WTC11 (cell line): ENCODE data around the gene ARMH1. TPM values are rescaled to one million over a fixed set of nuclear protein-coding genes. Genes with fewer than 3 reads are reported as not detected.

ENCODE experiments used
- ATAC-seq: fragments of 200-7000 bp; cut with Tn5 transposase; 2 replicates; pipeline ENCODE4 v1.10.0; 2021; ENCODE audit warnings: mild to moderate bottlenecking, moderate library complexity
- CTCF ChIA-PET: fragments of 300-600 bp; sonication (Branson Sonifier 250); formaldehyde crosslinking; loops from one replicate; lab custom pipeline; 2021; ENCODE audit warnings: antibody characterized with exemption; lab: Charles Lee
- POLR2A ChIA-PET: fragments of 350-600 bp; sonication (Branson Sonifier 250); formaldehyde crosslinking; loops from one replicate; lab custom pipeline; 2021; ENCODE audit warnings: antibody characterized with exemption; lab: Charles Lee
- DNase-seq: peaks from one replicate; pipeline ENCODE4 v3.0.0; 2021; ENCODE audit warnings: low spot score
- H3K27ac Mint-ChIP-seq: 2 replicates; pipeline ENCODE4 v1.8.0; 2021; ENCODE audit warnings: mixed read lengths
- H3K27me3 Mint-ChIP-seq: 2 replicates; pipeline ENCODE4 v1.8.0; 2021; ENCODE audit warnings: low read depth, mild to moderate bottlenecking, moderate library complexity, mixed read lengths
- H3K36me3 Mint-ChIP-seq: 2 replicates; pipeline ENCODE4 v1.8.0; 2021; ENCODE audit warnings: mixed read lengths
- H3K4me1 Mint-ChIP-seq: 2 replicates; pipeline ENCODE4 v1.8.0; 2022; ENCODE audit warnings: mixed read lengths
- H3K4me3 Mint-ChIP-seq: 2 replicates; pipeline ENCODE4 v1.8.0; 2021; ENCODE audit warnings: mild to moderate bottlenecking, moderate library complexity, mixed read lengths
- H3K9me3 Mint-ChIP-seq: 2 replicates; pipeline ENCODE4 v1.8.0; 2021; ENCODE audit warnings: mixed read lengths
- EMX1 ChIP-seq: fragments of 250-450 bp; sonication (Bioruptor Pico); IDR thresholded peaks from 2 replicates; pipeline ENCODE4 v1.8.0; 2021; ENCODE audit warnings: mild to moderate bottlenecking
- FOXJ3 ChIP-seq: sonication (generic); formaldehyde crosslinking; IDR thresholded peaks from 2 replicates; pipeline ENCODE4 v1.9.0; 2021; ENCODE audit warnings: missing genetic modification reagents, mild to moderate bottlenecking, borderline replicate concordance
- GABPB1 ChIP-seq: sonication (generic); formaldehyde crosslinking; IDR thresholded peaks from 2 replicates; pipeline ENCODE4 v1.8.1; 2023; ENCODE audit warnings: mild to moderate bottlenecking, missing genetic modification reagents
- HMGA2 ChIP-seq: fragments of 250-450 bp; sonication (Bioruptor Pico); IDR thresholded peaks from 2 replicates; pipeline ENCODE4 v1.4.0; 2021; ENCODE audit warnings: mild to moderate bottlenecking, moderate library complexity
- MXD4 ChIP-seq: fragments of 250-450 bp; sonication (Bioruptor Pico); IDR thresholded peaks from 2 replicates; pipeline ENCODE4 v1.8.0; 2021; ENCODE audit warnings: mild to moderate bottlenecking, moderate library complexity, borderline replicate concordance
- NFE2L1 ChIP-seq: sonication (generic); formaldehyde crosslinking; IDR thresholded peaks from 2 replicates; pipeline ENCODE4 v1.8.1; 2023; ENCODE audit warnings: missing genetic modification reagents
- RORB ChIP-seq: fragments of 250-450 bp; sonication (Bioruptor Pico); IDR thresholded peaks from 2 replicates; pipeline ENCODE4 v1.9.0; 2021; ENCODE audit warnings: mild to moderate bottlenecking
- SMAD4 ChIP-seq: sonication (generic); formaldehyde crosslinking; IDR thresholded peaks from 2 replicates; pipeline ENCODE4 v1.8.0; 2022; ENCODE audit warnings: mild to moderate bottlenecking, missing genetic modification reagents
- TCF7 ChIP-seq: sonication (generic); formaldehyde crosslinking; IDR thresholded peaks from 2 replicates; pipeline ENCODE4 v1.8.0; 2022; ENCODE audit warnings: mild to moderate bottlenecking, low read depth, missing genetic modification reagents, moderate library complexity
- TEAD1 ChIP-seq: sonication (generic); formaldehyde crosslinking; IDR thresholded peaks from 2 replicates; pipeline ENCODE4 v1.8.0; 2022; ENCODE audit warnings: mild to moderate bottlenecking, missing genetic modification reagents
- TP53 ChIP-seq: sonication (generic); formaldehyde crosslinking; IDR thresholded peaks from 2 replicates; pipeline ENCODE4 v1.8.1; 2023; ENCODE audit warnings: mild to moderate bottlenecking, missing genetic modification reagents
- ZNF396 ChIP-seq: fragments of 250-450 bp; sonication (Bioruptor Pico); IDR thresholded peaks from 2 replicates; pipeline ENCODE4 v1.8.0; 2021; ENCODE audit warnings: mild to moderate bottlenecking, moderate library complexity, borderline replicate concordance
- total RNA-seq: library from RNA; stranded (reverse); gene quantifications from 3 replicates; pipeline ENCODE4 v1.2.3, GENCODE V29; 2021
- TF ChIP-seq, protein P1 (sequence below): fragments of 250-450 bp; sonication (Bioruptor Pico); IDR thresholded peaks from 2 replicates; pipeline ENCODE4 v1.9.0; 2021; ENCODE audit warnings: mild to moderate bottlenecking, borderline replicate concordance
- TF ChIP-seq, protein P2 (sequence below): sonication (generic); formaldehyde crosslinking; conservative IDR thresholded peaks from 2 replicates; pipeline ENCODE4 v1.8.1; 2023; ENCODE audit warnings: mild to moderate bottlenecking, low read depth, missing genetic modification reagents, moderate library complexity
- TF ChIP-seq, protein P3 (sequence below): sonication (generic); formaldehyde crosslinking; IDR thresholded peaks from 2 replicates; pipeline ENCODE4 v1.8.0; 2023; ENCODE audit warnings: mild to moderate bottlenecking, missing genetic modification reagents
- TF ChIP-seq, protein P4 (sequence below): sonication (generic); formaldehyde crosslinking; IDR thresholded peaks from 2 replicates; pipeline ENCODE4 v1.8.1; 2022; ENCODE audit warnings: low read depth, missing genetic modification reagents, borderline replicate concordance
- TF ChIP-seq, protein P5 (sequence below): fragments of 250-450 bp; sonication (Bioruptor Pico); IDR thresholded peaks from 2 replicates; pipeline ENCODE4 v1.8.0; 2021; ENCODE audit warnings: mild to moderate bottlenecking

Gene ARMH1
- total RNA-seq, 1 experiment from 2014 or later = 0.74 TPM

GRCh38 chr1:44635439-44635838, 39.1 kb upstream of the ARMH1 start (continued):
- no peak for TF ChIP-seq RORB (CRISPR knock-in tag)

- TF ChIP-seq, protein P1, sequence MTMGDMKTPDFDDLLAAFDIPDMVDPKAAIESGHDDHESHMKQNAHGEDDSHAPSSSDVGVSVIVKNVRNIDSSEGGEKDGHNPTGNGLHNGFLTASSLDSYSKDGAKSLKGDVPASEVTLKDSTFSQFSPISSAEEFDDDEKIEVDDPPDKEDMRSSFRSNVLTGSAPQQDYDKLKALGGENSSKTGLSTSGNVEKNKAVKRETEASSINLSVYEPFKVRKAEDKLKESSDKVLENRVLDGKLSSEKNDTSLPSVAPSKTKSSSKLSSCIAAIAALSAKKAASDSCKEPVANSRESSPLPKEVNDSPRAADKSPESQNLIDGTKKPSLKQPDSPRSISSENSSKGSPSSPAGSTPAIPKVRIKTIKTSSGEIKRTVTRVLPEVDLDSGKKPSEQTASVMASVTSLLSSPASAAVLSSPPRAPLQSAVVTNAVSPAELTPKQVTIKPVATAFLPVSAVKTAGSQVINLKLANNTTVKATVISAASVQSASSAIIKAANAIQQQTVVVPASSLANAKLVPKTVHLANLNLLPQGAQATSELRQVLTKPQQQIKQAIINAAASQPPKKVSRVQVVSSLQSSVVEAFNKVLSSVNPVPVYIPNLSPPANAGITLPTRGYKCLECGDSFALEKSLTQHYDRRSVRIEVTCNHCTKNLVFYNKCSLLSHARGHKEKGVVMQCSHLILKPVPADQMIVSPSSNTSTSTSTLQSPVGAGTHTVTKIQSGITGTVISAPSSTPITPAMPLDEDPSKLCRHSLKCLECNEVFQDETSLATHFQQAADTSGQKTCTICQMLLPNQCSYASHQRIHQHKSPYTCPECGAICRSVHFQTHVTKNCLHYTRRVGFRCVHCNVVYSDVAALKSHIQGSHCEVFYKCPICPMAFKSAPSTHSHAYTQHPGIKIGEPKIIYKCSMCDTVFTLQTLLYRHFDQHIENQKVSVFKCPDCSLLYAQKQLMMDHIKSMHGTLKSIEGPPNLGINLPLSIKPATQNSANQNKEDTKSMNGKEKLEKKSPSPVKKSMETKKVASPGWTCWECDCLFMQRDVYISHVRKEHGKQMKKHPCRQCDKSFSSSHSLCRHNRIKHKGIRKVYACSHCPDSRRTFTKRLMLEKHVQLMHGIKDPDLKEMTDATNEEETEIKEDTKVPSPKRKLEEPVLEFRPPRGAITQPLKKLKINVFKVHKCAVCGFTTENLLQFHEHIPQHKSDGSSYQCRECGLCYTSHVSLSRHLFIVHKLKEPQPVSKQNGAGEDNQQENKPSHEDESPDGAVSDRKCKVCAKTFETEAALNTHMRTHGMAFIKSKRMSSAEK = no peak
- no peak for TF ChIP-seq ZNF396 (CRISPR knock-in tag)
- no peak for TF ChIP-seq TEAD1 (CRISPR knock-in tag)
- TF ChIP-seq MXD4 (CRISPR knock-in tag) = no peak
- no peak for TF ChIP-seq SMAD4 (CRISPR knock-in tag)
- TF ChIP-seq GABPB1 = no peak
- TF ChIP-seq, protein P2, sequence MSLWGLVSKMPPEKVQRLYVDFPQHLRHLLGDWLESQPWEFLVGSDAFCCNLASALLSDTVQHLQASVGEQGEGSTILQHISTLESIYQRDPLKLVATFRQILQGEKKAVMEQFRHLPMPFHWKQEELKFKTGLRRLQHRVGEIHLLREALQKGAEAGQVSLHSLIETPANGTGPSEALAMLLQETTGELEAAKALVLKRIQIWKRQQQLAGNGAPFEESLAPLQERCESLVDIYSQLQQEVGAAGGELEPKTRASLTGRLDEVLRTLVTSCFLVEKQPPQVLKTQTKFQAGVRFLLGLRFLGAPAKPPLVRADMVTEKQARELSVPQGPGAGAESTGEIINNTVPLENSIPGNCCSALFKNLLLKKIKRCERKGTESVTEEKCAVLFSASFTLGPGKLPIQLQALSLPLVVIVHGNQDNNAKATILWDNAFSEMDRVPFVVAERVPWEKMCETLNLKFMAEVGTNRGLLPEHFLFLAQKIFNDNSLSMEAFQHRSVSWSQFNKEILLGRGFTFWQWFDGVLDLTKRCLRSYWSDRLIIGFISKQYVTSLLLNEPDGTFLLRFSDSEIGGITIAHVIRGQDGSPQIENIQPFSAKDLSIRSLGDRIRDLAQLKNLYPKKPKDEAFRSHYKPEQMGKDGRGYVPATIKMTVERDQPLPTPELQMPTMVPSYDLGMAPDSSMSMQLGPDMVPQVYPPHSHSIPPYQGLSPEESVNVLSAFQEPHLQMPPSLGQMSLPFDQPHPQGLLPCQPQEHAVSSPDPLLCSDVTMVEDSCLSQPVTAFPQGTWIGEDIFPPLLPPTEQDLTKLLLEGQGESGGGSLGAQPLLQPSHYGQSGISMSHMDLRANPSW (CRISPR knock-in tag) = no peak
- no peak for TF ChIP-seq TCF7 (CRISPR knock-in tag)
- TF ChIP-seq HMGA2 (CRISPR knock-in tag) = no peak
- TF ChIP-seq, protein P3, sequence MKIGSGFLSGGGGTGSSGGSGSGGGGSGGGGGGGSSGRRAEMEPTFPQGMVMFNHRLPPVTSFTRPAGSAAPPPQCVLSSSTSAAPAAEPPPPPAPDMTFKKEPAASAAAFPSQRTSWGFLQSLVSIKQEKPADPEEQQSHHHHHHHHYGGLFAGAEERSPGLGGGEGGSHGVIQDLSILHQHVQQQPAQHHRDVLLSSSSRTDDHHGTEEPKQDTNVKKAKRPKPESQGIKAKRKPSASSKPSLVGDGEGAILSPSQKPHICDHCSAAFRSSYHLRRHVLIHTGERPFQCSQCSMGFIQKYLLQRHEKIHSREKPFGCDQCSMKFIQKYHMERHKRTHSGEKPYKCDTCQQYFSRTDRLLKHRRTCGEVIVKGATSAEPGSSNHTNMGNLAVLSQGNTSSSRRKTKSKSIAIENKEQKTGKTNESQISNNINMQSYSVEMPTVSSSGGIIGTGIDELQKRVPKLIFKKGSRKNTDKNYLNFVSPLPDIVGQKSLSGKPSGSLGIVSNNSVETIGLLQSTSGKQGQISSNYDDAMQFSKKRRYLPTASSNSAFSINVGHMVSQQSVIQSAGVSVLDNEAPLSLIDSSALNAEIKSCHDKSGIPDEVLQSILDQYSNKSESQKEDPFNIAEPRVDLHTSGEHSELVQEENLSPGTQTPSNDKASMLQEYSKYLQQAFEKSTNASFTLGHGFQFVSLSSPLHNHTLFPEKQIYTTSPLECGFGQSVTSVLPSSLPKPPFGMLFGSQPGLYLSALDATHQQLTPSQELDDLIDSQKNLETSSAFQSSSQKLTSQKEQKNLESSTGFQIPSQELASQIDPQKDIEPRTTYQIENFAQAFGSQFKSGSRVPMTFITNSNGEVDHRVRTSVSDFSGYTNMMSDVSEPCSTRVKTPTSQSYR (CRISPR knock-in tag) = no peak
- Mint-ChIP-seq H3K4me1 (peaks cover 18% of the 10 kb centered on the region), H3K9me3 (no peaks in the 10 kb centered on the region), H3K27ac (no peak overlapping the region), H3K36me3 (peaks cover 66% of the 10 kb centered on the region), H3K4me3 (no peak overlapping the region), H3K27me3 (no peaks in the 10 kb centered on the region)
- ChIA-PET POLR2A (no interaction called here), CTCF (interaction anchor here (0.9 to 1.4 kb wide), 4 partner anchors 16 to 419 kb away, joined by 3 to 10 read pairs (median 4); no protein-coding TSS in a partner anchor)
- ATAC-seq (no peak), DNase-seq (no peak)
Measured at GRCh38 chr1:44636083-44636687, 38.3 kb upstream of the ARMH1 start.

GRCh38 chr1:44636688-44637598, 37.6 kb upstream of the ARMH1 start:
- Mint-ChIP-seq H3K4me3 (no peak overlapping the region), H3K9me3 (no peaks in the 10 kb centered on the region), H3K27me3 (no peaks in the 10 kb centered on the region), H3K4me1 (peaks cover 15% of the 10 kb centered on the region), H3K27ac (no peak overlapping the region), H3K36me3 (peaks cover 72% of the 10 kb centered on the region)
- ChIA-PET CTCF (interaction anchor here (1.2 to 1.4 kb wide), 3 partner anchors 16 to 42 kb away, joined by 3 to 10 read pairs (median 4); no protein-coding TSS in a partner anchor), POLR2A (no interaction called here)
- ATAC-seq (no peak), DNase-seq (no peak)
- TF ChIP-seq EMX1 (no peak), TCF7 (CRISPR knock-in tag) (no peak), NFE2L1 (CRISPR knock-in tag) (no peak), FOXJ3 (CRISPR knock-in tag) (no peak), HMGA2 (CRISPR knock-in tag) (no peak), TP53 (CRISPR knock-in tag) (no peak)
- TF ChIP-seq, protein P4, sequence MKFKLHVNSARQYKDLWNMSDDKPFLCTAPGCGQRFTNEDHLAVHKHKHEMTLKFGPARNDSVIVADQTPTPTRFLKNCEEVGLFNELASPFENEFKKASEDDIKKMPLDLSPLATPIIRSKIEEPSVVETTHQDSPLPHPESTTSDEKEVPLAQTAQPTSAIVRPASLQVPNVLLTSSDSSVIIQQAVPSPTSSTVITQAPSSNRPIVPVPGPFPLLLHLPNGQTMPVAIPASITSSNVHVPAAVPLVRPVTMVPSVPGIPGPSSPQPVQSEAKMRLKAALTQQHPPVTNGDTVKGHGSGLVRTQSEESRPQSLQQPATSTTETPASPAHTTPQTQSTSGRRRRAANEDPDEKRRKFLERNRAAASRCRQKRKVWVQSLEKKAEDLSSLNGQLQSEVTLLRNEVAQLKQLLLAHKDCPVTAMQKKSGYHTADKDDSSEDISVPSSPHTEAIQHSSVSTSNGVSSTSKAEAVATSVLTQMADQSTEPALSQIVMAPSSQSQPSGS (CRISPR knock-in tag) = no peak
- TF ChIP-seq, protein P5, sequence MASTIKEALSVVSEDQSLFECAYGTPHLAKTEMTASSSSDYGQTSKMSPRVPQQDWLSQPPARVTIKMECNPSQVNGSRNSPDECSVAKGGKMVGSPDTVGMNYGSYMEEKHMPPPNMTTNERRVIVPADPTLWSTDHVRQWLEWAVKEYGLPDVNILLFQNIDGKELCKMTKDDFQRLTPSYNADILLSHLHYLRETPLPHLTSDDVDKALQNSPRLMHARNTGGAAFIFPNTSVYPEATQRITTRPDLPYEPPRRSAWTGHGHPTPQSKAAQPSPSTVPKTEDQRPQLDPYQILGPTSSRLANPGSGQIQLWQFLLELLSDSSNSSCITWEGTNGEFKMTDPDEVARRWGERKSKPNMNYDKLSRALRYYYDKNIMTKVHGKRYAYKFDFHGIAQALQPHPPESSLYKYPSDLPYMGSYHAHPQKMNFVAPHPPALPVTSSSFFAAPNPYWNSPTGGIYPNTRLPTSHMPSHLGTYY (CRISPR knock-in tag) = no peak
